HEK293 (cell line): ENCODE measurements around the gene HPCAL1.

ENCODE experiments used
- CTCF ChIA-PET: fragments of 350-600 bp; formaldehyde crosslinking; extraction: SDS; loops from one replicate; lab custom pipeline; 2021; ENCODE audit warnings: antibody characterized with exemption; lab: Yijun Ruan, JAX
- POLR2A ChIA-PET: fragments of 300-600 bp; formaldehyde crosslinking; extraction: SDS; loops from one replicate; lab custom pipeline; 2020; ENCODE audit warnings: antibody characterized with exemption, inconsistent platforms; lab: Yijun Ruan, JAX
- H3K27ac ChIP-seq: fragments of 200-500 bp; sonication (Bioruptor generic); 2 replicates; pipeline ENCODE4 v1.5.1; 2014; ENCODE audit warnings: low read depth, low read length, control low read depth, inconsistent platforms; ENCODE audit errors: extremely low read depth
- H3K36me3 ChIP-seq, 2 experiments: fragments of 200-500 bp in 1 of 2; sonication (Bioruptor generic) in 1 of 2; 1 replicate in 1 of 2; 2 replicates in 1 of 2; pipeline ENCODE4 v1.5.1; 2014 to 2017; ENCODE audit warnings: inconsistent platforms in 2 of 2, low read length in 2 of 2; ENCODE audit not compliant: control insufficient read depth in 2 of 2, insufficient read depth in 1 of 2
- H3K4me1 ChIP-seq: fragments of 200-500 bp; sonication (Bioruptor generic); 2 replicates; pipeline ENCODE4 v1.5.1; 2014; ENCODE audit warnings: mild to moderate bottlenecking, low read length, inconsistent platforms; ENCODE audit not compliant: control insufficient read depth, insufficient read depth
- H3K4me3 ChIP-seq: 2 replicates; pipeline ENCODE4 v1.5.1; 2011; ENCODE audit warnings: low read depth, mild to moderate bottlenecking, control low read depth, low read length, moderate library complexity
- H3K9me3 ChIP-seq: fragments of 200-500 bp; sonication (Bioruptor generic); 2 replicates; pipeline ENCODE4 v1.5.1; 2014; ENCODE audit warnings: low read depth, low read length, inconsistent platforms; ENCODE audit not compliant: control insufficient read depth, insufficient read depth
- GLIS2 ChIP-seq: fragments of 450-650 bp; formaldehyde crosslinking; IDR thresholded peaks from 2 replicates; pipeline ENCODE4 v1.5.1; 2016; ENCODE audit warnings: missing biosample characterization, missing genetic modification characterization
- KLF10 ChIP-seq: fragments of 450-650 bp; IDR thresholded peaks from 2 replicates; pipeline ENCODE4 v1.5.1; 2018; ENCODE audit warnings: missing biosample characterization, mild to moderate bottlenecking, missing genetic modification characterization
- KLF7 ChIP-seq: fragments of 450-650 bp; formaldehyde crosslinking; IDR thresholded peaks from 2 replicates; pipeline ENCODE4 v1.5.1; 2016; ENCODE audit warnings: missing biosample characterization, missing genetic modification characterization, borderline replicate concordance
- REST ChIP-seq: fragments of 450-650 bp; formaldehyde crosslinking; IDR thresholded peaks from 2 replicates; pipeline ENCODE4 v1.5.1; 2016; ENCODE audit warnings: missing biosample characterization, missing genetic modification characterization
- WT1 ChIP-seq: fragments of 450-650 bp; formaldehyde crosslinking; IDR thresholded peaks from 2 replicates; pipeline ENCODE4 v1.5.1; 2016; ENCODE audit warnings: missing biosample characterization, missing genetic modification characterization
- YY1 ChIP-seq: fragments of 450-650 bp; formaldehyde crosslinking; IDR thresholded peaks from 2 replicates; pipeline ENCODE4 v1.5.1; 2018; ENCODE audit warnings: missing biosample characterization, missing genetic modification characterization
- YY2 ChIP-seq: fragments of 450-650 bp; formaldehyde crosslinking; IDR thresholded peaks from 2 replicates; pipeline ENCODE4 v1.5.1; 2016; ENCODE audit warnings: missing biosample characterization, missing genetic modification characterization
- ZBTB1 ChIP-seq: fragments of 450-650 bp; formaldehyde crosslinking; IDR thresholded peaks from 2 replicates; pipeline ENCODE4 v1.5.1; 2016; ENCODE audit warnings: missing biosample characterization, missing genetic modification characterization
- ZBTB48 ChIP-seq: fragments of 450-650 bp; formaldehyde crosslinking; IDR thresholded peaks from 2 replicates; pipeline ENCODE4 v1.5.1; 2016; ENCODE audit warnings: missing biosample characterization, missing genetic modification characterization
- ZBTB49 ChIP-seq: fragments of 450-650 bp; formaldehyde crosslinking; IDR thresholded peaks from 2 replicates; pipeline ENCODE4 v1.5.1; 2016; ENCODE audit warnings: missing biosample characterization, missing genetic modification characterization, low read depth
- ZBTB7A ChIP-seq: fragments of 450-650 bp; formaldehyde crosslinking; IDR thresholded peaks from 2 replicates; pipeline ENCODE4 v1.5.1; 2016; ENCODE audit warnings: low read depth, missing biosample characterization, missing genetic modification characterization
- ZFHX2 ChIP-seq: fragments of 450-650 bp; formaldehyde crosslinking; conservative IDR thresholded peaks from 2 replicates; pipeline ENCODE4 v1.5.1; 2016; ENCODE audit warnings: missing biosample characterization, missing genetic modification characterization
- ZFP37 ChIP-seq: fragments of 450-650 bp; formaldehyde crosslinking; IDR thresholded peaks from 2 replicates; pipeline ENCODE4 v1.5.1; 2016; ENCODE audit warnings: missing biosample characterization, missing genetic modification characterization
- ZNF155 ChIP-seq: fragments of 450-650 bp; formaldehyde crosslinking; IDR thresholded peaks from 2 replicates; pipeline ENCODE4 v1.5.1; 2016; ENCODE audit warnings: missing biosample characterization, missing genetic modification characterization
- ZNF274 ChIP-seq, 2 experiments: fragments of 200-500 bp in 1 of 2; fragments of 450-650 bp in 1 of 2; sonication (Bioruptor generic) in 1 of 2; formaldehyde crosslinking in 1 of 2; IDR thresholded peaks; 2 replicates each; pipeline versions ENCODE4 v1.5.1 to v1.6.1; 2014 to 2016; ENCODE audit warnings: borderline replicate concordance in 1 of 2, inconsistent platforms in 1 of 2, low read length in 1 of 2, missing biosample characterization in 1 of 2, missing genetic modification characterization in 1 of 2
- ZNF302 ChIP-seq: fragments of 450-650 bp; formaldehyde crosslinking; IDR thresholded peaks from 2 replicates; pipeline ENCODE4 v1.5.1; 2016; ENCODE audit warnings: missing biosample characterization, missing genetic modification characterization, low read depth
- ZNF548 ChIP-seq: fragments of 450-650 bp; formaldehyde crosslinking; IDR thresholded peaks from 2 replicates; pipeline ENCODE4 v1.5.1; 2016; ENCODE audit warnings: missing biosample characterization, missing genetic modification characterization
- ZNF585B ChIP-seq: fragments of 450-650 bp; formaldehyde crosslinking; IDR thresholded peaks from 2 replicates; pipeline ENCODE4 v1.5.1; 2016; ENCODE audit warnings: missing biosample characterization, missing genetic modification characterization
- ZNF621 ChIP-seq: fragments of 450-650 bp; formaldehyde crosslinking; IDR thresholded peaks from 2 replicates; pipeline ENCODE4 v1.5.1; 2017; ENCODE audit warnings: missing biosample characterization, missing genetic modification characterization
- ZNF654 ChIP-seq: fragments of 450-650 bp; formaldehyde crosslinking; IDR thresholded peaks from 2 replicates; pipeline ENCODE4 v1.5.1; 2016; ENCODE audit warnings: low read depth, missing biosample characterization, missing genetic modification characterization
- ZNF704 ChIP-seq: fragments of 450-650 bp; formaldehyde crosslinking; IDR thresholded peaks from 2 replicates; pipeline ENCODE4 v1.5.1; 2016; ENCODE audit warnings: missing biosample characterization, missing genetic modification characterization
- ZSCAN23 ChIP-seq: fragments of 450-650 bp; formaldehyde crosslinking; IDR thresholded peaks from 2 replicates; pipeline ENCODE4 v1.5.1; 2016; ENCODE audit warnings: missing biosample characterization, missing genetic modification characterization
- ZSCAN30 ChIP-seq: fragments of 450-650 bp; IDR thresholded peaks from 2 replicates; pipeline ENCODE4 v1.5.1; 2018; ENCODE audit warnings: missing biosample characterization, mild to moderate bottlenecking, missing genetic modification characterization, moderate library complexity
- TF ChIP-seq, protein P1 (sequence below): fragments of 450-650 bp; formaldehyde crosslinking; IDR thresholded peaks from 2 replicates; pipeline ENCODE4 v1.5.1; 2017; ENCODE audit warnings: missing biosample characterization, missing genetic modification characterization

The HPCAL1 gene

DNA sequence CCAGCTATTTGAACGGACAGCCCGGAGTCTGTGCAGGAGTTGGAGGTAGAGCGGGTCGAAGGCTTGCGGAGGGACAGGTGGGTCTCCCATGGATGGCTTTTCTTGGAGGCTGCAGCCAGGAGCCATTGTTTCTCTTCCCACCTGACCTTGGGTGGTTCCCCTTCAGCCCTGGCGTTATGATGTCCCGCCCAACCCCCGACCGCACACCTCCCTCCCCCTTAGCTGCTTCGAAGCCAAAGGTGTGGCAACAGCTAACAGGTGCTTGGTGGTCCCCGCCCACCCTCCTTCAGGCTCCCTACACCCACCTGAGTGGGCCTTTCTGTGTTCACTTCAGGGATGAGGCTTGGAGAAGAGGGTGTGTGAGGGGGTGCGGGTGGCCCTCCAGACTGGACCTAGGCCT, 62.7 kb downstream of the HPCAL1 start (continued):
- no peak for TF ChIP-seq REST
- TF ChIP-seq ZNF548 (tag by site-specific recombination): no peak
- TF ChIP-seq ZNF621 (tag by site-specific recombination): no peak
- TF ChIP-seq ZSCAN30 (tag by site-specific recombination): no peak
- no peak for TF ChIP-seq ZBTB49 (tag by site-specific recombination)
- TF ChIP-seq ZFP37 (tag by site-specific recombination): no peak
- TF ChIP-seq ZNF585B (tag by site-specific recombination): no peak

GRCh38 chr2:10366601-10367270, 64.0 kb downstream of the HPCAL1 start:
- no peak overlapping the region for H3K27ac ChIP-seq
- CTCF ChIA-PET: interaction anchor here (0.6 to 1.5 kb wide), 2 partner anchors 42 to 318 kb away, joined by 3 to 5 read pairs; no protein-coding TSS in a partner anchor
- no peaks in the 10 kb centered on the region for H3K4me1 ChIP-seq
- H3K4me3 ChIP-seq: no peak overlapping the region
- H3K9me3 ChIP-seq: no peaks in the 10 kb centered on the region
- POLR2A ChIA-PET: no interaction called here
- H3K36me3 ChIP-seq: no peaks in the 10 kb centered on the region
- TF ChIP-seq ZBTB1 (tag by site-specific recombination) (no peak), ZNF654 (tag by site-specific recombination) (no peak), ZFP37 (tag by site-specific recombination) (no peak), ZNF155 (tag by site-specific recombination) (no peak), WT1 (no peak), YY2 (tag by site-specific recombination) (no peak), ZSCAN23 (tag by site-specific recombination) (no peak), ZNF274 (IDR thresholded peaks at IDR 0.05; ENCODE audit: low read length) (no peak), ZNF274 (tag by site-specific recombination; IDR thresholded peaks at IDR 0.05; ENCODE audit: borderline replicate concordance) (no peak), KLF10 (tag by site-specific recombination) (no peak)

DNA sequence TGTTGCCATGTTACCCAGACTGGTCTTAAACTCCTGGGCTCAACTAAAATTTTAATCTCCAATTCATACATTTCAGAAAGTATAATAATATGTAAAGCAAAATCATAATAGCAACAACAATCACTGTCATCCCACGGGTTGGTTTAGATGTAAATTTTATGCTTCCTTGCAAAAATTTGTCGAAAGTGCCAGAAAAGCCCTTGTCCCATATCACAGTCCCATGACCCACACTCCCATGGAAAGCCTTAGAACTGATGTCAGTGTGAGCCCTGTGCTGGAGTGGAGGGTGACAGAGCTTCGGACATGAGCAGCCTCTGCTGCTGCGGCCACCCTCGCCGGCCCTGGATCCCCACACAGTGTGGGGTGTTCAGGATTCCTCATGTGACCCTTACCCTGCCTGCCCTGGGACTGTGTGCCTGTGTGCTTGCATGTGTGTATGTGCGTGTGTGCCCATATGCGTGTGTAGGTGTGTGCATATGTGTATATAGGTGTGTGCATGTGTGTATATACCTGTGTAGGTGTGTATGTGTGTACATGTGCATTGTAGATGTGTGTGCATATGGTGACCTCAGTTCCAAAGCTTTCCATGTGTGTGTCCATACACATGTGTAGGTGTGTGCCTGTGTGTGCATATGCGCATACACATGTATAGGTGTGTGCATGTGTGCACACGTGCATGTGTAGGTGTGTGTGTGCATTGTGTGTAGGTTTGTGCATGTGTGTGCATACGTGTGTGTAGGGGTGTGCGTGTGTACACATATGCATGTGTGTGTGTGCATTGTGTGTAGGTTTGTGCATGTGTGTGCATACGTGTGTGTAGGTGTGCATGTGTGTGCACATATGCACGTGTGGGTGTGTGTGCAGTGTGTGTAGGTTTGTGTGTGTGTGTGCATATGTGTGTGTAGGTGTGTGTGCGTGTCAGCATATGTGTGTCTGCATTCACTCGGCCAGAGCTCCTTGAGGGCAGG, 65.1 kb downstream of the HPCAL1 start:
- ChIA-PET CTCF (no interaction called here), POLR2A (no interaction called here)
- Histone ChIP-seq H3K4me1 (no peaks in the 10 kb centered on the region), H3K9me3 (no peaks in the 10 kb centered on the region), H3K4me3 (no peak overlapping the region), H3K27ac (no peak overlapping the region), H3K36me3 (no peaks in the 10 kb centered on the region)
- TF ChIP-seq ZFHX2: peak; percentile 77
- TF ChIP-seq, protein P1, sequence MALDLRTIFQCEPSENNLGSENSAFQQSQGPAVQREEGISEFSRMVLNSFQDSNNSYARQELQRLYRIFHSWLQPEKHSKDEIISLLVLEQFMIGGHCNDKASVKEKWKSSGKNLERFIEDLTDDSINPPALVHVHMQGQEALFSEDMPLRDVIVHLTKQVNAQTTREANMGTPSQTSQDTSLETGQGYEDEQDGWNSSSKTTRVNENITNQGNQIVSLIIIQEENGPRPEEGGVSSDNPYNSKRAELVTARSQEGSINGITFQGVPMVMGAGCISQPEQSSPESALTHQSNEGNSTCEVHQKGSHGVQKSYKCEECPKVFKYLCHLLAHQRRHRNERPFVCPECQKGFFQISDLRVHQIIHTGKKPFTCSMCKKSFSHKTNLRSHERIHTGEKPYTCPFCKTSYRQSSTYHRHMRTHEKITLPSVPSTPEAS (tag by site-specific recombination): peak; percentile 99
- TF ChIP-seq ZBTB7A: no peak
- TF ChIP-seq ZBTB48 (tag by site-specific recombination): no peak
- no peak for TF ChIP-seq KLF7 (tag by site-specific recombination)
- no peak for TF ChIP-seq ZNF704 (tag by site-specific recombination)
- no peak for TF ChIP-seq YY1
- TF ChIP-seq ZNF302 (tag by site-specific recombination): no peak
- TF ChIP-seq GLIS2 (tag by site-specific recombination): no peak
